GM12801 (cell line): ENCODE results near the gene SEC14L5.

Source experiments
- TF ChIP-seq, protein P1 (sequence below): IDR thresholded peaks from one replicate; pipeline ENCODE4 v1.5.1; 2011; ENCODE audit warnings: control low read depth; ENCODE audit not compliant: insufficient read length; ENCODE audit errors: extremely low read depth

The SEC14L5 gene

DNA sequence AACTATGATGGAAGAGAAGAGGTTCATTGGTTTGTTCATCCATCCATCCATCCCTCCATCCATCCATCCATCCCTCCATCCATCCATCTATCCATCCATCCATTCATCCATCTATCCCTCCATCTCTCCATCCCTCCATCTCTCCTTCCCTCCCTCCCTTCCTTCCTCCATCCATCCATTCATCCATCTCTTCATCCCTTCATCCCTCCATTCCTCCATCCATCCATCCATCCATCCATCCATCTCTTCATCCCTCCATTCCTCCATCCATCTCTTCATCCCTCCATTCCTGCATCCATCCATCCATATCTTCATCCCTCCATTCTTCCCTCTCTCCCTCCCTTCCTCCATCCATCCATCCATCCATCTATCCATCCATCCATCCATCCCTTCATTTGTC, 11.2 kb upstream of the SEC14L5 start:
- TF ChIP-seq, protein P1, sequence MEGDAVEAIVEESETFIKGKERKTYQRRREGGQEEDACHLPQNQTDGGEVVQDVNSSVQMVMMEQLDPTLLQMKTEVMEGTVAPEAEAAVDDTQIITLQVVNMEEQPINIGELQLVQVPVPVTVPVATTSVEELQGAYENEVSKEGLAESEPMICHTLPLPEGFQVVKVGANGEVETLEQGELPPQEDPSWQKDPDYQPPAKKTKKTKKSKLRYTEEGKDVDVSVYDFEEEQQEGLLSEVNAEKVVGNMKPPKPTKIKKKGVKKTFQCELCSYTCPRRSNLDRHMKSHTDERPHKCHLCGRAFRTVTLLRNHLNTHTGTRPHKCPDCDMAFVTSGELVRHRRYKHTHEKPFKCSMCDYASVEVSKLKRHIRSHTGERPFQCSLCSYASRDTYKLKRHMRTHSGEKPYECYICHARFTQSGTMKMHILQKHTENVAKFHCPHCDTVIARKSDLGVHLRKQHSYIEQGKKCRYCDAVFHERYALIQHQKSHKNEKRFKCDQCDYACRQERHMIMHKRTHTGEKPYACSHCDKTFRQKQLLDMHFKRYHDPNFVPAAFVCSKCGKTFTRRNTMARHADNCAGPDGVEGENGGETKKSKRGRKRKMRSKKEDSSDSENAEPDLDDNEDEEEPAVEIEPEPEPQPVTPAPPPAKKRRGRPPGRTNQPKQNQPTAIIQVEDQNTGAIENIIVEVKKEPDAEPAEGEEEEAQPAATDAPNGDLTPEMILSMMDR, result no peak

DNA sequence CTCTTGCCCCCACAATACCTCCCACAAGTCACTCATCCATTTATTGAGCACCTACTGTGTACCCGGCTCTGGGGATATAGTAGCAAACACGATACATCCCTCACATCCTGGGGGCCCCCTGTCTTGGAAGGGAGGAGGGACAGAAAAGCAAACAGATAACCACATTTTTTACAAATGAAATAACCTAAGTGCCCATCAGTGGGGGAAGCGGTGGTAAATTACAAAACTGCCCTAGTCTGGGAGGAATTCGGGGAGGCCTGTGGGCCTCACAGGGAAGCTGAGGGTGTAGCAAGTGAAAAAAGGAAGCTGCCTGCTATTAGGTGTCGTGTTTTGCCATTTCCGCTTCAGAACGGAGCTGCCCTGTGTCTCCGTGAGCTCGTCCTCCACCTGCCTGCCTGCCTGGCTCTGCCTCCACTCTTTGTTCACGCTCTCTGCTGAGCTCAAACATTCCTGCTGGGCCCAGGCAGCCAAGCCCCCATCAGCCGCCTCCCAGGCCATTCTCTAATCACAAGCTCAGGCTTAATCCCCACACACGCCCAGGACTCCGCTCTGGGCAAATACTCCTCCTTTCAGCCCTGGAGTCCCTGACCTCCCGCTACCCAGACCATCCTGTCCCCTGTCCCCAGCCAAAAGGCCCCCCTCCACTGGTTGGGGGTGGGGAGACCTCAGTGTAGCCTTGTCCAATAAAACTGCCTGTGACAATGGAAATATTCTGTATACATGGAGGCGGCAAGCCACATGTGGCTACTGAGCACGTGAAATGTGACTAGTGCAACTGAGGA, 10.2 kb upstream of the SEC14L5 start:
- TF ChIP-seq, protein P1, result no peak

DNA sequence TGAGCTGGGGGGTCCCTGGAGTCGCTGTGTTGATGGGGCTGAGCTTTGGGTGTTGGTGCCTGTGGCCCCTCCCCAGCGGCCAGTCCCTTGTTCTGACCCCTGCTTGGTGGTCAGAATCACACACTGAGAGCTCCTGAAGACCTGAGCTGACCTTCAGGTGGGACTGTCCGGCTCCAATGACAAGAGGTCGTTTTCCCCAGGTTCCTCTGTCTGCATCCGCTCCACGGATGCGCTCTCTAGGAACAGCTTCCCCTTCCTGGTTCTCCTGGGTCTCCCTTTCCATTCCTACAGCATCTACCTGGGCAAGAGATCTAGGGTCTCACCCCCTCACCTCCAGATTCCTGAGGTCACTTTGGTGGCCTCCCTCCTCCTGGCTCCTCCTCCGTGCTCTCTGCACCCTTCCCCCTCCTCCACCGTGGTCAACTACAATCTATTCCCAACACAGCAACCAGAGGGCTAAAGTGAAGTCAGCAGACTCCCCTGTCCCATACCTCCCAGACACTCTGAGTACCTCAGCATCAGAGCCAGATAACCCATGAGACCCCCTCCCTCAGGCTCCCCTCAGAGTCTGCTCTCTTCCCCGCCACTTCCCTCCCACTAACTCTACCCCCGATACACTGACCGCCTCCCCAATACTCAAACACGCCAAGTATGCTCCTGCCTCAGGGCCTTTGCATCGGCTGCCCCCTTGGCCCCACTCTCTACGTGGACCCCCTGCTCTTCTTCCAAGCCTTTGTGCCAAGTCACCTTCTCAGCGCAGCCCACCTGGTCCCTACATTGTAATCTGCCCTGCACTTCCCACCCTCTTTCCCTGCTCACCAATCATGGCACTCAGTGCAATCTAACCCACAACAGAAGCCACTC, 9.0 kb upstream of the SEC14L5 start:
- TF ChIP-seq, protein P1, result no peak

DNA sequence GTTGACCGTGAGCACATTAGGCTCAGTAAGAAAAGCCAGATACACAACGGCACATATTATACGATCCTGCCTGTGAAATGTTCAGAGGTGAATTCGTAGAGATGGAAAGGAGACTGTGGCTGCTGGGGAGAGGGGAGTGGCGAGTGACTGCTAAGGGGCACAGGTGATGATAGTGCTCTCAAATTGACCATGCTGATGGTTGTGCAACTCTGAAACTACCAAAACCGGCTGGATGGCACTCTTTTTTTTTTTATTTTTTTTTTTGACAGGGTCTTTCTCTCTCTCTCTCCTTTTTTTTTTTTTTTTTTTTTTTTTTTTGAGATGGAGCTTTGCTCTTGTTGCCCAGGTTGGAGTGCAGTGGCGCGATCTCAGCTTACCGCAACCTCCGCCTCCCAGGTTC, 8.1 kb upstream of the SEC14L5 start:
- TF ChIP-seq, protein P1, result no peak

DNA sequence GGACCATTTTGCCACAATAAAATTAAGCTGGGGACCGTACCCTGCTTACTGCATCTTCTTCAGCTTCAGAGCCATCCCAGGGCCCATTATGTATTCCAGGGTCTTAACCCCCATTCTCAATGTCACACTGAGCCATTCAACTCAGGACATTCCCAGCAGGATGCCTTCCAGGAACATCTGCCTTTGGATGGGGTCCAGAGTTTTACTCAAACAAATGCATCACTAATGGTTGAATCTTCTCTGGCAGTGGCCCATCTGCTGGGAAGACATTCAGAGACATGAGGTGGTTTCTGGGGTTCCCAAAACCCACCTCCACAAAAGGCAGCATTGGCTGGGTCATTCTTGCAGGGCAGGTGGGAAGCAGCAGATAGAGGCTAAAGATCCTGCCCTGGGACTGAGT, 3.4 kb upstream of the SEC14L5 start:
- TF ChIP-seq, protein P1, result no peak

DNA sequence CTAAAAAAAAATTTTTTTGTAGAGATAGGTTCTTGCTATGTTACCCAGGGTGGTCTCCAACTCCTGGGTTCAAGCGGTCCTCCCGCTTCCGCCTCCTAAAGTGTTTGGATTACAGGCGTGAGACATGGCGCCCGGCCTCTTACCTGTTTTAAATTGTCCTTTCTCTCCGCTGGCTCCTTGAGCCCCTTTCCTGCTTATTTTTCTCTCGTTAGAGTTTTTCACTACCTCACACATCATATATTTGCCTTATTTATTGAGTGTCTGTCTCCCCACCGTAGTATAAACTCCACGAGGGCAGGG, 760 bp upstream of the SEC14L5 start:
- TF ChIP-seq, protein P1, result no peak

DNA sequence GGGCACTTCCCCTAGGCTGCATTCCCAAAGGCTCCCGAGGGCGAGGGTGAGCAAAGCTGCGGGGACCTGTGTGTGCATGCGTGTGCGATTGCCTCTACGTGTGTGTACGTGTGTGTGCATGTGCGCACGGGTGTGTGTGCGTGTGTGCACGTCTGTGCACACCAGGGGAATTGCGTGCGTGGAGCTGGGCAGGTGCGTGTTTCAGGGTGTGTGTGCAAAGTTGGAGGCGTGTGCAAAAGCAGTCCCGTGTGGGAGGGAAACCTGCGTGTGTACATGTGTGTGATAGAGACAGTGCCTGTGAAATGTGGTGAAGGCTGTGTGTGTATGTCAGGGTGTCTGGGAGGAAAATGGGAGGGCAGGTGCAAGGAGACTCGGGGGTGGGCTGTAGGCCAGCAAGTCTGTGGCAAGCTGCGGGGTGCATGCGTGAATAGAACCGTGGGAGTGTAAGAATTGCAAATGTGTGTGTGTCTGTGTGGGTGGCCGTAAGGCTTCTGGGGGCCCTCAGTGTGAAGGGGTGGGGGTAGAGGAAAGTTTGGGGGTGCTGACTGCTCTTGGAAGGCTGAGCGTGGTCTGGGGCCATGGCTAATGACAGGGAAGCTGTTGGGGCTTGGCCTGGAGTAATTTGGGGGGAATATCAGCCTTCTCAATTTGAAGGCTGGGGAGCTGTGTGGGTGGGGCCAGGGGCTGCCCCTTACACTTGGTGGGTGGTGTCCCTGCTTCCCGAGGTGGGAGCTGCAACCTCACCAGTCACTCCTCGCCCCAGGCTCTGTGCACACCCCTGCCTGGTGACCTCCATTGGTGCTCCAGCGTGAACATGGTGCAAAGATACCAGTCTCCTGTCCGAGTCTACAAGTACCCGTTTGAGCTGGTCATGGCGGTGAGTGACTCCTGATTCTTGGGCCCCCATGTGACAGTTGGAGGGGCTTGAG, 644 bp downstream of the SEC14L5 start:
- TF ChIP-seq, protein P1, result no peak
